Parathyroid adenoma (tissue), 2 donors: ENCODE data around the gene TSPAN17.

Source experiments
- H2AFZ ChIP-seq: fragments of 300-600 bp; sonication (generic); one replicate; pipeline ENCODE4 v1.7.0; 2017; ENCODE audit warnings: antibody characterized with exemption, mild to moderate bottlenecking
- H3K27ac ChIP-seq: fragments of 300-600 bp; sonication (generic); one replicate; pipeline ENCODE4 v1.7.0; 2017
- H3K27me3 ChIP-seq: fragments of 300-600 bp; sonication (generic); one replicate; pipeline ENCODE4 v1.7.0; 2017; ENCODE audit warnings: low read length; ENCODE audit not compliant: control insufficient read depth, insufficient read depth
- H3K36me3 ChIP-seq: fragments of 300-600 bp; sonication (generic); one replicate; pipeline ENCODE4 v1.7.0; 2017; ENCODE audit warnings: low read length; ENCODE audit not compliant: control insufficient read depth, insufficient read depth
- H3K4me1 ChIP-seq: fragments of 300-600 bp; sonication (generic); one replicate; pipeline ENCODE4 v1.7.0; 2017; ENCODE audit warnings: control low read depth
- H3K4me2 ChIP-seq: fragments of 300-600 bp; sonication (generic); one replicate; pipeline ENCODE4 v1.7.0; 2017; ENCODE audit warnings: low read length
- H3K4me3 ChIP-seq: fragments of 300-600 bp; sonication (generic); one replicate; pipeline ENCODE4 v1.7.0; 2017; ENCODE audit warnings: low read depth, low read length
- H3K79me2 ChIP-seq: fragments of 300-600 bp; sonication (generic); one replicate; pipeline ENCODE4 v1.7.0; 2017; ENCODE audit warnings: control low read depth
- H3K9ac ChIP-seq: fragments of 300-600 bp; sonication (generic); one replicate; pipeline ENCODE4 v1.7.0; 2017; ENCODE audit warnings: mild to moderate bottlenecking
- H3K9me3 ChIP-seq: fragments of 300-600 bp; sonication (generic); one replicate; pipeline ENCODE4 v1.7.0; 2017; ENCODE audit warnings: low read length; ENCODE audit not compliant: control insufficient read depth
- TF ChIP-seq, protein P1 (sequence below): fragments of 300-600 bp; sonication (generic); IDR thresholded peaks from one replicate; pipeline ENCODE4 v1.7.0; 2017; ENCODE audit warnings: antibody characterized with exemption, mild to moderate bottlenecking
- donor health status: primary hyperparathyroidism.

TSPAN17 gene

DNA sequence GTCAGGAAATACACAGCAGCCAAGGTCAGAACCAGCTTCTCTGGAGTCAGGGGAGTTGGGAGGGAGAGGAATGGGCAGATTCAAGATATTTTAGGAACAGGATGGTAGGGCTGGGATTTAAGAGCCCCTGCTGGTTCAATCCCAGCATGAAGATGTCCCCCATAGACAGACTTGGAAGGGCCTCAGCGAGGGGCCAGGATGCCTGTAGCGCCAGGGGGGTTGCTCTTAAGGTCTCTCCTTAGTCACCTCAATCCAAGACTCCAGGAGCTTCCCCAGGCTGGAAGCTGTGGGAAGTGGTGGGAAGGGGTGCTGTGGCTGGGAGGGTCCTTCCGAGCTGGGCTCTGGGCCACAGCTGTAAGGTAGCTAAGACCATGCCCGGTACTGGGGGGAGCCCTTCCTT lies 8.1 kb upstream of the TSPAN17 start:
- H3K36me3 ChIP-seq = no peaks in the 10 kb centered on the region
- no peaks in the 10 kb centered on the region for H3K27me3 ChIP-seq
- H2AFZ ChIP-seq = no peak overlapping the region
- TF ChIP-seq, protein P1, sequence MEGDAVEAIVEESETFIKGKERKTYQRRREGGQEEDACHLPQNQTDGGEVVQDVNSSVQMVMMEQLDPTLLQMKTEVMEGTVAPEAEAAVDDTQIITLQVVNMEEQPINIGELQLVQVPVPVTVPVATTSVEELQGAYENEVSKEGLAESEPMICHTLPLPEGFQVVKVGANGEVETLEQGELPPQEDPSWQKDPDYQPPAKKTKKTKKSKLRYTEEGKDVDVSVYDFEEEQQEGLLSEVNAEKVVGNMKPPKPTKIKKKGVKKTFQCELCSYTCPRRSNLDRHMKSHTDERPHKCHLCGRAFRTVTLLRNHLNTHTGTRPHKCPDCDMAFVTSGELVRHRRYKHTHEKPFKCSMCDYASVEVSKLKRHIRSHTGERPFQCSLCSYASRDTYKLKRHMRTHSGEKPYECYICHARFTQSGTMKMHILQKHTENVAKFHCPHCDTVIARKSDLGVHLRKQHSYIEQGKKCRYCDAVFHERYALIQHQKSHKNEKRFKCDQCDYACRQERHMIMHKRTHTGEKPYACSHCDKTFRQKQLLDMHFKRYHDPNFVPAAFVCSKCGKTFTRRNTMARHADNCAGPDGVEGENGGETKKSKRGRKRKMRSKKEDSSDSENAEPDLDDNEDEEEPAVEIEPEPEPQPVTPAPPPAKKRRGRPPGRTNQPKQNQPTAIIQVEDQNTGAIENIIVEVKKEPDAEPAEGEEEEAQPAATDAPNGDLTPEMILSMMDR = no peak
- H3K4me1 ChIP-seq = peaks cover 4% of the 10 kb centered on the region
- H3K9ac ChIP-seq = no peak overlapping the region
- H3K4me2 ChIP-seq = no peak overlapping the region
- H3K4me3 ChIP-seq = no peak overlapping the region
- H3K27ac ChIP-seq = no peak overlapping the region
- H3K9me3 ChIP-seq = no peaks in the 10 kb centered on the region
- no peaks in the 10 kb centered on the region for H3K79me2 ChIP-seq

DNA sequence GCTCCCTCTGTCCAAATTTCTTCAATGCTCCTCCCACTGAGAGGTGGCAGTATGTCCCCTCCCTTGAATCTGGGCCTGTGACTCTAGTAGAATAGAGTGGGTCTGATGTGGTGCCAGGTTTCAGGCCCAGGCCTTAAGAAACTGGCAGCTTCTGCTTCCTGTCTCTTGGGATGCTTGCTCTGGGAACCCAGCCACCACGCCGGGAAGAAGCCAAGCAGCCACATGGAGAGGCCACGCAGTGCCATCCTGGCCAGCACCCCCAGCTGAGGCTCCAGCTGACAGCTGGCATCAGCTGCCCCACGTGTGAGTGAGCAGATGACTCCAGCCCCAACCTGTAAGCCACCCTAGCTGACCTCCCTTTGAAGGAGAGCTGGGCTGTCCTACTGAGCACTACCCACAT lies 7.3 kb upstream of the TSPAN17 start:
- Histone ChIP-seq H3K9ac (no peak overlapping the region), H3K4me2 (no peak overlapping the region), H3K4me1 (peaks cover 4% of the 10 kb centered on the region), H3K4me3 (no peak overlapping the region), H3K36me3 (no peaks in the 10 kb centered on the region), H3K27ac (no peak overlapping the region), H2AFZ (no peak overlapping the region), H3K79me2 (no peaks in the 10 kb centered on the region), H3K9me3 (no peaks in the 10 kb centered on the region), H3K27me3 (no peaks in the 10 kb centered on the region)
- TF ChIP-seq, protein P1 = no peak

DNA sequence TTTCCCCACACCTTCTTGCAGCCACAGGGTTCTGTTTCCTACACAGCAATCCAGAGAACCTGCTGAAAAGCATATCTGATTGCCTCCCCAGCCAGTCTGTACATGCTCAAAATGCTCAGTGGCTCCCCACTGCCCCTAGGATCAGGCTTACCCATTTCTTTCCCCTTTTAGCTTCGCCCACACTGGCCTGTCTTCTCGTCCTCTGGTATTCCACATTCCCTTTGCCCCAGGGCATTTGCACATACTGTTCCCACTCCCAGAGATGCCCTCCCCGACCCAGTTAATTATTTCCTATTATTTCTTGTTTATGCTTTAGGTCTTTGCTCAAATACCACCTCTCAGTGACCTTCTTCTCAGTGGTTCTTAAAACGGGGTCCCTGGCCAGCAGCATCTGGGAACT lies 6.7 kb upstream of the TSPAN17 start:
- H3K9me3 ChIP-seq = no peaks in the 10 kb centered on the region
- no peak overlapping the region for H2AFZ ChIP-seq
- no peak overlapping the region for H3K4me2 ChIP-seq
- TF ChIP-seq, protein P1 = no peak
- no peak overlapping the region for H3K4me3 ChIP-seq
- no peak overlapping the region for H3K27ac ChIP-seq
- H3K27me3 ChIP-seq = no peaks in the 10 kb centered on the region
- H3K79me2 ChIP-seq = no peaks in the 10 kb centered on the region
- H3K9ac ChIP-seq = no peak overlapping the region
- peaks cover 4% of the 10 kb centered on the region for H3K4me1 ChIP-seq
- H3K36me3 ChIP-seq = no peaks in the 10 kb centered on the region

DNA sequence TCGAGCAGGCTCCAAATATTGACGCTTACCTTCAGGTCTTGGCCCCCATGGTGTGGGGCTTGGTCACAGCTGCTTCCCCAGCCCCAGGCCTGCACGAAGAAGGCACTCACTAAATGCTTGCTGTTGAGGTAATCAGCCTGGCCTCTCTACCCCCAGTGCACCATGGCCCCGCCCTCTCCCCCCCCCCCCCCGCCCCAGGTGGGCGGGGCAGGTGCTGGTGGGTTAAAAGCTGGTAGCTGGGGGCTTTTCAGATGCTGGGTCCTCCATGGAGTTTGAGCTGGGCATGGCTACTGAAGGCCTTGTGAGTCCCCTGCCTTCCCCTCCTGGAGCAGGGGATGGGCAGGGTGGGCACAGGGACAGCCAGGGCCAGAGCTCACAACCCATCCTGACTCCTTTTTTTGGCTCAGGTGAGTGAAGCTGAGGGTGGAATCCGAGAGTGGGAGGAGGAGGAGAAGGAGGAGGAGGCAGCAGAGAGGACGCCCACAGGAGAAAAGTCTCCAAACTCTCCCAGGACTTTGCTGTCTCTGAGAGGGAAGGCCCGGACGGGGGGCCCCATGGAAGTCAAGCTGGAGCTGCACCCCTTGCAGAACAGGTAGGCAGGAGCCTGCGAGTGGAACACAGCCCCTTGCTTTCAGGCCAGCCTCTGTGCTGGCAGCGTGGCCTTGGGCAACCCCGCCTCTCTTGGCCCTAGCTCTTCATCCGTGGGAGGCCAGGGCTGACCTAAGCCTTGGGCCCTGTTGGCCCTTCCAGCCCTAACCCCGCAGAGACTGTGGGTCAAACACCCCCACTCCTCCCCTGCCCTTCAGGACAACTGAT lies 4.4 kb upstream of the TSPAN17 start:
- H3K27me3 ChIP-seq = no peaks in the 10 kb centered on the region
- peaks cover 7% of the 10 kb centered on the region for H3K4me1 ChIP-seq
- TF ChIP-seq, protein P1 = no peak
- H3K9me3 ChIP-seq = no peaks in the 10 kb centered on the region
- H3K4me2 ChIP-seq = no peak overlapping the region
- peaks cover 3% of the 10 kb centered on the region for H3K79me2 ChIP-seq
- H3K9ac ChIP-seq = no peak overlapping the region
- H3K27ac ChIP-seq = no peak overlapping the region
- no peaks in the 10 kb centered on the region for H3K36me3 ChIP-seq
- peak overlapping the region; percentile 74 for H2AFZ ChIP-seq
- H3K4me3 ChIP-seq = no peak overlapping the region
